ENCODE measurements around the gene REC8.
"Not testable (repeated sequence)": the region's sequence is repeated elsewhere in the genome, so short reads cannot be mapped to it uniquely, and the experiment has no call there.

Gene REC8

DNA sequence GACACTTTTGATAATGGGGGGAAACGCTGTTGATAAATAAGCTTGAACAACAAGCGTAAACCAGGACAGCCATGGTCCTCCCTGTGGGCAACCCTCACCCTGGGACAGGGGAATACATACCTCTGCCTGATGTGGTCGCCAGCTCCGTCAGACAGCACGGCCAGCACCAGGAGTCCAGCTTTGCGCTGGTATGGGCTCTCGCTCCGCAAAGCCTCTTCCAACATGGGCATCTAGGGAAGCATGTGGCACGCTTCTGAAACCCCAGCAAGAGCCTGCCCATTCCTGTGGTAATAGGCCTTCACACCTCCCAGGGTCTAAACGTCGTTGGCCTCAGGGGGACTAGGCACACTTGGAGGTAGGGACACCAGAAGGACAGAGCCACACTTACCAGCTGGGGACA is 13.9 kb downstream of the REC8 start:
- DNase-seq = no peak

DNA sequence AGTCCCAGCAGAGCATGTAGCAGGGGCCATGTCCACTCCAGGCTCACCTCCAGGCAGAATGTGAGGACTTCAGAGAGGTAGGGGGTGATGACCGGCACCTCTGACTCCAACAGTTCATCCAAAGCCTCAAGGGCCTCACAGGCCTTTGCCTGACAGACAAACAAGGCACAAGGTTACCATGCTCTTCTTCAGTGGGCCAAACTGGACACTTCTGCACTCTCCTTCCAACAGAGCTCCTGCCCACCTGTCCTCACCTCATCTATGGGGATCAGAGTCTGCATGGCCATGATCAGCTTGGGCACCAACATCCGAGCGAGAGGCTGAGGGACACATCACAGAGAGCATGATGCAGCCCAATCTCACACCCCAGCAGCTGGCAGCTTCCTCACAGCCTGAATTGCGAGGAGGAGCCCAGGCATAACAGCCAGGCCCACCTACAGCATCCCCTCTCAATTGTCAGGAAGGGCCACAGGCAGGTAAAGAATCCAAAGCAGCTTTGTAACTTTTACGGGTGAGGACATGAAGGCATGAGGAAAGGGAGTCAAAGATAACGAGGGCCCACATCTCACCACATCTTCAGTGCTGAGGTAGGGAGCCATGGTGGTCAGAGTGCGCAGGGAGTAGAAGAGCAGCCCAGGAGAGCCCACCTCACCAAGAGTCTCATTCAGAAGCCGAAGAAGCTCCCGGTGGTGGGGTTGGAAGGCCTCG is 15.1 kb downstream of the REC8 start:
- no peak for DNase-seq

DNA sequence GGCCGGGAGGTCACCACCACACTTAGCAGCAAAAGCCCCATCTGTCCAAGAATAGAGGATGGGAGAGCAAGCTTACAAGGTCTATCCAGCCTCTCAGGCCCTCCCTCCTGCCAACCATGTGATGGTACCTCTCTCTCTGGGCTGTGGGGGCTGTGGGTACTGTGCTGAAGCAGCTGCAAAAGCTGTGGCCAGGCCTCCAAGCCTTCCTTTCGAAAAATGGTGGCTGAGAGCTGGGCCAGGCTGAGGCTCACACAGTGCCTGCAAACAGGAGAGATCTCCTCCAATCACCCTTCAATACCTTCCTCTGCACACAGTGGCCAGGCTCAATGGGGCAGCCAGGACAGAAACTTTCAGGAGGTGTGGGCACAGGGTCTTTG is 15.6 kb downstream of the REC8 start:
- no peak for DNase-seq

DNA sequence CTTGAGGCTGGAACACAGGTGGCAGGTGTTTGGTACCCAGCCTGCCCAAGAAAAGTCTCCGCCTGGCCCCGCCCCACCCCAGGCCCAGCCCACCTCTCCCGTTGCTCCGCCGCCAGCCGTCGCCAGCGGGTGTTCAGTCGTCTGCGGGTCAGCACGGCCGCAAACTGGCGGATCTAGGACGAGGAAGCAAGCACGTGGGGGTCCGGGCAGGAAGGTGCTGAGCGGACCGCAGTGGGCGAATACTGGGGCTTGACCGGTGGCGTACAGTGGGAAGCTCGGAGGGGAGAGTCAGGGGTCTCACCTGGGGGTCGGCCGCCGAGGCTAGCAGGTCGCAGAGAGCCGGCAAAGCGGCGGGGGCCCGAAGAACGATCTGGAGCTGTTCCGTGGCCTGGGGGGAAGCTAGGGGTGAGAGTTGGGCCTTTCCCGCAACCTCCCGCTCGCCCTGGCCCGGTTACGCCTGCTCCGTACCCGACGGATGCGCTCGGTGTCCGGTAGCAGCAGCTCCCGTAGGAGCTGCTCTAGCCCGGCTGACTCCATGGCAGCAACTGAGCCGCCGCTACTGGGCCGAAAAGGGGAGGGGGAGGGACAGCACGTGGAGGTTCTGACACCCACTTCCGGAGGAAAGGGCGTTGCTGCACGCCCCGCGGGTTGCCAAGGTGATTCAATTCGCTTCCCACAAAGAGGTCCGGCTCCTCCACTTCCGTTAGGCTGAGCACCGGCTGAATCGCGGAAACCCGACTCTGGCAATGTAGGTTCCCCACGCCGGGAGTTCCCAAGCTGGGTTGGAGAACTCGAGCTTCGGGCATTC is 16.6 kb downstream of the REC8 start, which contains the start of gene IPO4:
Gene IPO4 (minus strand): TSS at position 566 of the 808 bp plus-strand sequence. CDS start 29 bp downstream, at position 537.
- DNase-seq = peak; percentile 92

DNA sequence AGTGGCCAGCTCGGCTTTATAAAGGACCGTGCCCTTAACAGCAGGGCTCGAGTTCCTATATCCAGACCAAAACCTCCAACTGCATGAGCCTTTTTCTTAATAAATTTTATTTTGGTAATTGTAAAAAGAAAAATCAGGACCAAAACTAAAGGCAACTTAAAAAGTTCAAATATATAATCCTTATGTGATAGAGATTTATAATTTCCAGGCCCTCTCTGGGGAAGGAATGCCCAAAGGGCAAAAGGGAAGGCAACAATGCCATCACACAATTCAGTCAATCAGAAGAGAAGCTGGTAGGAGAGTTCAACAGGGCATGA is 17.1 kb downstream of the REC8 start:
- DNase-seq = no peak

DNA sequence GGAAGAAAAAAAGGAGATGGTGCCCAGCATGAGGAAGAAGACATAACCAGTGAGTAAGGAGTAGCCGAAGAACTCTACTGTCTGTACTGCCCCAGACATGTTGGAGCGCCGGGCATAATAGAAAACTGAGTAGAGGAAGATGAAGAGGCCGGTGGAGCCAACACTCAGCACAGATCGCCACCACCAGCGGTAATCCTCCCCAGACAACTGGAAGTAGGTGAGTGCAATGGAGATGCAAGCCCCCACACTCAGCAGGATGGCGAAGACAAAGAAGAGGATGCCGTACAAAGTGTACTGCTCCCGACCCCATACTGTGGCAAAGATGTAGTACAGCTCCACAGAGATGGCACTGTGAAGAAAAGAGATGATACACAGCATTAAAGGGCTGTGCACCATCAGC is 17.6 kb downstream of the REC8 start:
- DNase-seq = no peak

DNA sequence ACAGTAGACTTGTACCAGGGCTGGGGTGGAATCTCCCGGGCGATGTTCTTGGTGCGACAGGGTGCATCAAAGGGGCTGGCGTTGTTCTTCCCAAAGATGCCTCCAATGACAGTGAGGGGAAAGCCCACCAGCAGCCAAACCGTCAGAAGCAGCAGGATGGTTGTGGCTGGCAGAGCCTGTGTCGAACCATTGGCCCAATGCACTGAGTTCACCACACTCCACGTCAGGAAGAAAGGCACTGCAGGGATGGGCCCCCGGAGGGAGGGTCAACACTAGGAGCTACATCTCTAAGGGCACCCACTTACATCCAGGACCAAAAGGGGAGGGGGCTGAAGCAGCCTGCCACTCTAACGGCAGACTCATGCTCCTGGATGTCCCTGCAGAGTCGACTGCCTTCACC is 18.5 kb downstream of the REC8 start:
- no peak for DNase-seq

DNA sequence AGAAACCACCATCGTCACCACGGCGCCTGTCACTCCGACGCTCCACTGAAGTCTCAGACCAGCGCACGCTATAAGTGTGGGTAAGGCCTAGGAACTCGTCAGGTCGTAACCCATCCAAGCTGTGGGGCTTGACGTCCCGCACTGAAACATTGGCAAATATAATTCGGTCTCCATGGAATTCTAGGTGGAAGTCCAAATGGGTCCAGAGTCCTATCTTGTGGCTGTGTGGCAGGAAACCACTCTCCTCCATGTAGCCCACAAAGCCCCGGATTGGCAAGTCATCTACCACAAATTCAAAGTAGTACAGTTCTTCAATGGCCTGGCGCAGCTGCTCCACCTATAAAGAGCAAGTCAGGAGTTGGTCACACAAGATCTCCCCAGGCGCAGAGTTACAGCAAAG is 21.1 kb downstream of the REC8 start:
- no peak for DNase-seq

DNA sequence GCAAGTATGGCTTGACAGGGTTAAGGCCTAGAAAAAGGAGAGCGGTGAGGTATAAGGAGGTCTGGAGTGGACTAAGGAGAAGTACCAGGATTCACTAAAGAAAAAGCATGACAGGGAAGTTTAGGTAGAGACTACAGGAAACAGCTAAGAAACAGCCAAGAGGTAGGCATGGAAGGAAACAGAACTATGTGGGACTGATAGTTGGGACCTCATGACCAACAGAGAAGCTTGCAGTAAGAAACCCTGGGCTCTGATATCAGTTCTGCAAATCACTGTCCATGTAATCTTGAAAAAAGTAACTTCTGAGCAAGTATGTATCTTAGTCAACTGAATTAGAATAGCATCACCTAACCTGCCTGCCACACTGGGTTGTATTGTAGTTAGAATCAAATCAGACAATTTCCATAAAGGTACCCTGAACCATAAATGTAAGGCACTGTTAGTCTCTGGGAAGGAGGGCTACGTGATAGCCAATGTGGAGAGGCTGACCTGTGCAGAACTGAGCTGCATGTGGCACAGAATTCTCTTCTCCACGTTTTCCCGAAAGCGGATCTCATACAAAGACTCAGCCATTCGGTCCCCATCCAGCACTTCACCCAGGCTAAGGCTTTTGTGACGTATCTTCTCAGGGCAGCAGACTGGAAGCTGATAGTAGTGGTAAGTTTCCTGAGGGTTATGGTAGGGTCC is 22.4 kb downstream of the REC8 start:
- DNase-seq = no peak

DNA sequence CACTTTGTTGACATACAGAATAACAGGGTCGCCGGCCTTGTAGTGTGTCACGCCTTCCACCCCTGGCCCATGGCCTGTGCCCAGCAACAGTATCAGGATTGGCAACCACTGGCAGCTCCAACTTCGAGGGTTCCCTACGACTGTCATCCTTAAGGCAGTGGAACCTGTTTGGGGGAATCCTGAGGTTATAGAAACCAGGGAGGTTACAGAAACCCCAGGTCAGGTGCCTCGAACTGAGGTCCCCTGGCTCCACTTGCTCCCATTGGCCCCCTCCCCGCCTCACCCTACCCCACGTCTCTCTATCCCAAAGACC is 22.9 kb downstream of the REC8 start:
- DNase-seq = no peak

DNA sequence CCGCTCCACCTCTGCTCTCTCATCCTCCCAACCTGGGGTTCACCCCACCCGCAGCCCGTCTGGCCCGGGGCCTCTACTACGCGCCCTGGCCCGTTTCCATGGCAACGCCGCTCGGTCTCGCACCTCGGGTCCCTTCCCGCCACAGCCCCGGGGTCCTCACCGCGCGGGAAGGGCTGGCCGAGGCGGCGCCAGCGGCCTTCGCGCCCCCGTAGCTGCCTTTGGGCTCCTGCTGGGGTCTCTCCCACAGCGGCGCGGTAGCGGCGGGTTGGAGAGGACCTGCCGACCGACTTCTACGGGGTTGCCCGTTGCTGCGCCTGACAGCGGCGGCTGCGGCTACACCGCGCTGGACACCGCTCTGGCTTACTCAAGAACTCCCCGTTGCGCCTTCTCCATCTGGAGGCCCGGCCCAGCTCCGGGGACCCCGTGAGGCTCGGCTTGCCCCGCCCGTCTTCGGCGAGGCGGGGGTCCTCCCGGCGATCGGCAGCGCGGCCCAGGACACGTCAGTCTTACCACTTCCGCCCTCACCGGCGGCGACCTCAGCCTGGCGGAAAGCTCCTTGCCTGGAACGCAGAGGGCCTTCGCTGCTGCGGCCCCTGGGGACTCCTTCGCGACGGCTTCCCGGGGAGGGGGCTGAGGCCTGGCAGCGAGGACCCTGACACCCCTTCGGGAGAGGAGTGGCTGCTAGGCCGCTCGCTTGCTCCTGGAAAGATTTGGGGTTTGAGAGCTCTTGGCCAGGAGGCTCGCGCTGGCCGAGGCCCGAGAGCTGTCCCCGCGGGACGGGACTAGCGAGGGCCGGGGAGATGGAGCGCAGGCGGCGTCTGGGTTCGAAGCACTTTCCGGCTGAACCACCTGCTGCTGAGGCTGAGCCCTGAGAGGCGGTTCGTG is 23.5 kb downstream of the REC8 start, which contains the start of gene TM9SF1:
Gene TM9SF1 (minus strand): TSS at position 256 of the 885 bp plus-strand sequence. CDS start 422 bp downstream, outside the sequence.
- DNase-seq = peak; percentile 98

DNA sequence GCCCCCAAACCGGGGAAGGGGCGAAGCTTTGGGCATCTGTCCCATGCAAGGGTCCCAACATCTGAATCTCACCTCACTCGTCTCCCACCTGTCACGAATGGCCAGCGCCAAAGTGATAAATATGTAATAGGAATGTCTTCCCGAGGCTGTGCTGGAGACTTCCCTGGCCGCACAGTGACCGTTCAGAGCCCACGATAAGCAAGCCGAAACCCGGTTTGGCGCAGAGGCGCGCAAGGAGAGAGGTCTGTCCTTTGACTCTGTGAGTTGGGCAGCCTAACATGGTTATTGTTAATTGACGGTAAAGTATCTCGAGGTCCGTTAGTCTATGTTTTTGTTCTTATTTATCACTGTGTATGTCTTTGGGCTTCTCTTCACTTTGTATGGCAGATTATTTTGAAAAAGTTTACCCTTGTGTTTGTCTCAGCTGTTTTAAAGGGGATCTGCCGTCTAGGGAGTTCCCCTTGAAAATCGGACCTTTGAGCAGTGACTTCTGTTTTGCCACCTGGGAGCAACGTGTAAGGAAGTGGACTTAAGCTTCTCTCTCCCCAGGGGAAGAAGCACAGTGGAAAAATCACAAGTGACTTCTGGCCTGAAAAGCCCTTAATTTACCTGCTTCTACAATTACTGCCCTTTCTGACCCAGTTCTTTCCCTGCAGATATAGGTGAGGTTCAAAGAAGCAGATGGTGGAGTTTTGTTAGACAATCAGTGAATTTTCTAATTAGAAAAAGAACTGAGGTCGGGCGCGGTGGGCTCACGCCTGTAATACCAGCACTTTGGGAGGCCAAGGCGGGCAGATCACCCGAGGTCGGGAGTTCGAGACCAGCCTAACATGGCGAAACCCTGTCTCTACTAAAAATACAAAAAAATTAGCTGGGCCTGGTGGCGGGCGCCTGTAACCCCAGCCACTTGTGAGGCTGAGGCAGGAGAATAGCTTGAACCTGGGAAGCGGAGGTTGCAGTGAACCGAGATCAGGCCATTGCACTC is 24.5 kb downstream of the REC8 start:
- no peak for DNase-seq

DNA sequence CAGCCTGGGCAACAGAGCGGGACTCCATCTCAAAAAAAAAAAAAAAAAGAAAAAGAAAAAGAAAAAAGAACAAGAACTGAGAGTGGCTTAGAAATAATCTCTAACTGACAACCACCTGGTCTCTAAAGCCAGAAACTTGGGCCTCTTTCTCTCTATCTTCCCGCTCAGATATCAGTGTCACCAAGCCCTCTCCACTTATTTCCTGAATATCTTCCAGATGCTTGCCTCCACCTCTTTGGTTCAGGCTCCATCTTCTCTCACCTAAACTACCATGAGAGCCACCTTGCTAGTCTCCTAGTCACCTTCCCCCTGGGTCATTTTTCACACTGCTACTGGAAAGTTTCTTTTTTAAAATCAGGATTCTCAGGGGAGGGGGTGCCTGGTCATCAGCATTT is 25.2 kb downstream of the REC8 start:
- no peak for DNase-seq

DNA sequence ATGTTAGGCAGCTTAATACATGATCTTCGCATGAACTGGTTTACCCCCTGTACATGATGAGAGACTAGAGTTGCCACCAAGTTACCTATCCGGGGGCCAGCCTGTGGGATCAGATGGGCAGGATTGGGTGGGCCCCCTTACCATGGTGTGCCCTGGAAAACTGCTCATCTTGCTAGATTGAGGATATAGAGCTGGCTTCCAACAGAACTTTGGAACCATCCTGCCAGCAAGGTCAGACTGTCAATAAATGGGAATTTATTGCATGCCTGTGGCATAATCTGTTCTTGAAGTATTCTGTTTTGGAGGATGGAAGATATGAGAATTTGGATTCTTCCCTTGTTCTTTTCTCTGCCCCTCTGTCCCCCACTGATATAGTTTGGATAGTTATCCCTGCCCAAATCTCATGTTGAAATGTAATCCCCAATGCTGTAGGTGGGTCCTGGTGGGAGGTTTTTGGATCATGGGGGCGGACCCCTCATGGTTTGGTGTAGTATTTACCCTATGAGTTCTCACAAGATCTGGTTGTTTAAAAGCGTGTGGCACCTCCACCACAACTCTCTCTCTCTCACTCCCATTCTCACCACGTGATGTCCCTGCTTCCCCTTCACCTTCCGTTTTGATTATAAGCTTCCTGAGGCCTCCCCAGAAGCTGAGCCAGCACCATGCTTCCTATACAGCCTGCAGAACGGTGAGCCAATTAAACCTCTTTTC is 27.1 kb downstream of the REC8 start:
- no peak for DNase-seq

DNA sequence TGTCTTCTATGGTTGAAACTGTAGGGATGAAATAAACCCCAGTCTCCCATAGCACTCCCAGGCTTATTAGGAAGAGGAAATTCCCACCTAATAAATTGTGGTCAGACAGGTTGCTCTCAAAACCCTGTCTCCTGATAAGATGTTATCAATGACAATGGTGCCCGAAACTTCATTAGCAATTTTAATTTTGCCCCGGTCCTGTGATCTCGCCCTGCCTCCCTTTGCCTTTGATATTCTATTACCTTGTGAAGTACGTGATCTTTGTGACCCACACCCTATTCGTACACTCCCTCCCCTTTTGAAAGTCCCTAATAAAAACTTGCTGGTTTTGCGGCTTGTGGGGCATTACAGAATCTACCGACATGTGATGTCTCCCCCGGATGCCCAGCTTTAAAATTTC is 30.7 kb downstream of the REC8 start:
- DNase-seq = not testable (repeated sequence)

DNA sequence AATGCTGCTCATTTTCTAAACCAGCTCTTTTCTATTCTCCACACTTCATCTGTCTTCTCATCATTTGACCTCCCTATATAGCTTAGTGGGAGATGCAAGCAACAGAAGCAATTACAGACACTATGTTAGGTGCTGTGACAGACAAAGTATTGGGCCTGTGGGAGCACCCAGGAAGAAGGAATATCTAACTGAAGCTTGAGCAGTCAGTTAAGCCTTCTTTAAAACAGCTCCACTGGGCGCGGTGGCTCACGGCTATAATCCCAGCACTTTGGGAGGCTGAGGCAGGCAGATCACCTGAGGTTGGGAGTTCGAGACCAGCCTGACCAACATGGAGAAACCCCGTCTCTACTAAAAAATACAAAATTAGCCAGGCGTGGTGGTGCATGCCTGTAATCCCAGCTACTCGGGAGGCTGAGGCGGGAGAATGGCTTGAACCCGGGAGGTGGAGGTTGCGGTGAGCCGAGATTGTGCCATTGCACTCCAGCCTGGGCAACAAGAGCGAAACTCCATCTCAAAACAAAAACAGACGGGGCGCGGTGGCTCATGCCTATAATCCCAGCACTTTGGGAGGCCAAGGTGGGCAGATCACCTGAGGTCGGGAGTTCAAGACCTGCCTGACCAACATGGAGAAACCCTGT is 31.5 kb downstream of the REC8 start:
- DNase-seq = not testable (repeated sequence)

DNA sequence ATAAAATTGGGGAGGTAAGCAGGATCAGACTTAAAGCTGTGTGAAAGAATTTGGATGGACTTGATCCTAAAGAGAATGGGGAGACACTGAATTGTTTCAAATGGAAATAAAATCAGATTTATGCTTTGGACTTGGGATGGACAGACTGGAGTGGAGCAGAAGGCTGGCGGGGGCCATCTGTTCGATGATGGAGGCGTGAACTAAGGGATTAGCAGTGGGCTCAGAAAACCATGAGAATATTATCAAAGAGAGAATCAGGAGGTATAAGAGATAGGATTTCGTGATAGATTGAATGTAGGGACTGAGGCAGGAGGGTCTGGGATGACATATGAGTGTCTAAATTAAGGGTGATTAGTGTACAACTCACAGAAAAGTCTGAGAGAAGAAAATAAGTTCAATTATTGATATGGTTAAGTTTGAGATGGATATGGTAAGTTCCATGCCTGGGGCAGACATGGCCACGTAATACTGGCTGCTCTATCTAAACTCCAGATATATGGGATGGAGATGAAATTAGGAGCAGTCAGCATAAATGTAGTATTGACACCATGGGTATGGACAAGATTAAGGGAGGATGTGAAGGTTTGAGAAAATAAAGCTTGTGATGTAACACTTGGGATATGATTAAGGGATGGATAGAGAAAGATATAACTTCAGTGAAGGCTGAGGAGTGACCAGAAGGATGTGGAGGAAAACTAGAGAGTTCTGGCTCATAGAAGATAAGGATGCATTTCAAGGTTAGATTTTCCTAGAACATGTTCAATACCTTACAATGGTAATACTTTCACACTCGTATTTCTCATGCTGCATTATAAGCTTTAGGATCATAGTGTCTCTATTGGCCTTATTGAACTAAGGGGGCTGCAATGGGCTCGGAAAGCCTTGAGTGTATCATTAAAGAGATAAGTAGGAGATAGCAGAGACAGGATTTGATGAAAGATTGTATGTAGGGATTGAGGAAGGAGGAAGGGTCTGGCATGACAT is 32.6 kb downstream of the REC8 start:
- DNase-seq = no peak

DNA sequence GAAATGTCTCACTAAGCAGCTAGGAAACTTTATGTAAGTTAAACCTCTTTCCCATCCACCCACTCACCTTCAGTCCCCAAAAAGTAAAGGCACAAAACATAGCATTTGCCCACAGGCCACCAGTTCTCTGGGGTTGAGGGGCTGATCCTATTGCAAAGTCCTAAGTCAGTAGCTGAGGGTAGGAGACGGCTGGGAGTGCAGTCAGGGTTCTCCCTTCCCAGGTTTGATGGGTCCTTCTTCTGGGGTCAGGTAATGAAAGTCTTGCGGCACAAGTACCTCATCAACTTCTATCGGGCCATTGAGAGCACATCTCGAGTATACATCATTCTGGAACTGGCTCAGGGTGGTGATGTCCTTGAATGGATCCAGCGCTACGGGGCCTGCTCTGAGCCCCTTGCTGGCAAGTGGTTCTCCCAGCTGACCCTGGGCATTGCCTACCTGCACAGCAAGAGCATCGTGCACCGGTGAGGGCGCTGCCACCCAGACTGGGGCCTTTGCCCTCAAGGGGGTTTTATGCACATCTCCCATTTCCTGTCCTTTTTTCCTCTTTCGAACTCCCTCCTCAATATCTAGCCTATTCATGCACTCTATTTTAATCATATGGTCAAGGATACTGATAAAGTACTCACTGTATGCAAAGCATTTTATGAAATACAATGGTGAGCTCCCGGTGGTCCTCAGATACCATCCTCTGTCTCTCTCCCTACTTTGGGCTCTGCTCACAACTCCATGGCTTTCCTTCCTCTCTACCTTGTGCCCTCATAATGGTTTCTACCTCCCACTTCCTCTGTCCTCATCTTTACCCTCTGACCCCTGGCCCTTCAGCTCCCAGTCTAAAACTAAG is 34.6 kb downstream of the REC8 start:
- DNase-seq = no peak
